OCI-LY7 (cell line): Measurements from ENCODE around the gene KLF11.

Experiments used
- CTCF ChIP-seq: fragments of 200-600 bp; sonication (generic); conservative IDR thresholded peaks from 2 replicates; pipeline ENCODE4 v1.5.1; 2014; ENCODE audit warnings: mild to moderate bottlenecking, antibody characterized with exemption, low read length, moderate library complexity, mixed read lengths
- EZH2phosphoT487 ChIP-seq: fragments of 200-600 bp; sonication (generic); IDR thresholded peaks from 2 replicates; pipeline ENCODE4 v1.6.1; 2018; ENCODE audit warnings: low read depth, borderline replicate concordance, mild to moderate bottlenecking, mixed run types, antibody characterized with exemption, low read length, moderate library complexity, mixed read lengths

- TF ChIP-seq CTCF (no peak), EZH2phosphoT487 (no peak)
Observed at GRCh38 chr2:10022445-10022844, 20.9 kb upstream of the KLF11 start.
